Right renal pelvis (tissue), 4 donors: ENCODE data around the gene GRM7. TPM values are rescaled to one million over a fixed set of nuclear protein-coding genes. Genes with fewer than 3 reads are reported as not detected.

ENCODE experiments used
- DNase-seq, 4 donors: peaks; one replicate each; pipeline ENCODE4 v3.0.0-alpha.2; 2013; ENCODE audit warnings: low read depth in 4 of 4, low spot score in 3 of 4, missing footprints in 1 of 4
- polyA plus RNA-seq, 4 donors: library from polyadenylated mRNA; unstranded; fragments of 120-200 nt; gene quantifications; one replicate each; pipeline ENCODE4 v1.2.1, GENCODE V29; 2013; ENCODE audit not compliant: insufficient read length in 4 of 4

GRM7 gene
- polyA plus RNA-seq, 4 donors, result 1.6 to 3.2 (median 2.2) TPM

DNA sequence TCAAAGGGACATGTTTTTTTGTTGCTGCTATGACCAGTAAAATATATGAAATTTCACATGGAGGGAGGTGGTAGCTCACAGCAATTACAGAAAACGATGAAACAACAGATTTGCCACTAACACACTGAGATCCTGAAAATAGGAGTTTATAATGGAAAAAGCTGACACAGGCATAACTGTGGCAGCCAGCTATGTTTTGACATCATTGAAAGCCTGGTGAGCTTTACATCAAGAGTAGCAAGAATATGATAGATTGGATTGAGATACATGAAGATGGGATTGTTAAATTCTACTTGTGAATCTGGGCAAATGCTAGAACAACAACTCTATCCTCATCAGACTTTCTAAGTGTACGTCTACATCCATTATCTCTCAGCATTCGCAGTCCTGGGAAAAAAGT, 760.7 kb downstream of the GRM7 start:
- no peak for DNase-seq

DNA sequence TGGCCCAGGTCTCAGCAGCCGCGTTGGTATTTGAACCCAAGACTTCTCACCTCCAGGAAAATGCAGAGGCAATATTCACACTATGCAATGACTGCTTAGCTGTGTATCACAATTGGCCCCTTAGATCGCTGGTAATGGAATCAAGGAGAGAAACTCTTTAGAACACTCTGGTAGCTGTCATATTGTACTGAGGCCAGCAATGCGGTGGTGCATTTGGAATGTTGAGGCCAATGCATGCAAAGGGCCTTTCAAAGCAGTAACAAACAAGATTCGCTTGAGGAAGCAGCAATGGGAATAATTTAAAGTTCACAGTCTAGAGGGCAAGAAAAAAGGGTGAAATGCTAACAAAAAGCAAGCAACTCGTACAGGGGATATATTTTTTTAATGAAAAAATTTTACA, 764.1 kb downstream of the GRM7 start:
- DNase-seq, result no peak

DNA sequence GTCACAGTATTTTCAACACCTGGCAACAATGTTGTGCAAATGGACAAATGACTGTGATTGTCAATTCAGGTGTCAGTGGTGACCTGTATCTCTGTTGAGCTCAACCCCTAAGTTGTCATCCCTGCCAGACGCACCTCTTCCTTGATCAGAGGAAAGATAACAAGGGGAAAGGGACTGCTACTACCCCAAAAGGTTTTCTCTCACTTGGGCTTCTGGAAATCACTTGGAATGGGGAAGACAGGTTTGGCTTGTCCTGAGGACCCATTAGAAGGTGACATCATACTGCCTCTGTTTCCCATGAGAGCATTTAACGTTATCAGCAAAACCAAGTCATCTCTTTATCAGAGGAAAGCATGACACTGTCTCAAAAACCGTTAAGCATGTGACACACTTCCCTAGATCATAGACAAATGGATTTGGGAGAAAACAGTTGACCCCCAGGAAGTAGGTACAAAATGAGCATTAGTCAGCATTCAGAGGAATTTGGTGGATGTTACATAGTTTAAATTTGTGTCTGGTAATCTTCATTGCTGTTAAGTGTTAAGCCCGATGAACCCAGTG, 769.5 kb downstream of the GRM7 start:
- DNase-seq, result no peak

DNA sequence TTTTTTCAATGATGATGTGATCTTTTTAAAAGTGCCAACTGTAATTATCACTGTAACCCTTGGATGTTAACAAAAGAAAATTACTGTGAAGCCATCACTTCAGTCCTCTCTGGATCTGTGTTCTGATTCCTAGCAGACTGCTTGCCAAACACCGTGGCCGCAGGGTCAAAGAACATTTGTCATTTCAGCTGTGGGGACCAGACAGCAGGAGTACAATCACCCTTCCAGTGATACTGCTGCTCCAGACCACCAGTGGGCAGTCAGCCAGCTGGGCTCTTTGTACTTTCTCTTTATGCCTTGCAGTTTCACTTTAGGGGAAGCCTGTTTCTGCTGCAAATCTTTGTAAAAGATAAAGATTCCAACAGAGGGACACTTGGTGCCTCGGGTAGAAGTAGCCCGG, 770.0 kb downstream of the GRM7 start:
- DNase-seq, result peak in 3 of 4 donors; percentile 7 to 20 (median 17)

DNA sequence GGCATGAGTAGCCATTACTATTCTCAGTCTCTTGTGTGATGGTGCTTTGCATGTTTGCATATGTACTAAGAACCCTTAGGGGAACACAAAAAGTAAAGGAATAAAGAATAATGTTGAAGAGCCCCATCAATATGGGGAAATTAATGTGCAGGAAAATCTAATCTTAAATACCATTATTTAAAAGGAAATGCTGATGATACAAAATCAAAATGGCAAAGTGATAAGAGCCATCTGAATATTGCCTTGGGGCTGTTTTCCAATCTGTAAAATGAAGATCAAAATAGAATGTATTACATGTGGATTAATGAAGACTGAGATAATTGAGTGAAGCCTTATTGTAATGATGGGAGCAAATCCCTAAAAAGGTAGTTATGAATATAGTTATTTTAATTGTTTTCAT, 771.4 kb downstream of the GRM7 start:
- DNase-seq, result no peak

DNA sequence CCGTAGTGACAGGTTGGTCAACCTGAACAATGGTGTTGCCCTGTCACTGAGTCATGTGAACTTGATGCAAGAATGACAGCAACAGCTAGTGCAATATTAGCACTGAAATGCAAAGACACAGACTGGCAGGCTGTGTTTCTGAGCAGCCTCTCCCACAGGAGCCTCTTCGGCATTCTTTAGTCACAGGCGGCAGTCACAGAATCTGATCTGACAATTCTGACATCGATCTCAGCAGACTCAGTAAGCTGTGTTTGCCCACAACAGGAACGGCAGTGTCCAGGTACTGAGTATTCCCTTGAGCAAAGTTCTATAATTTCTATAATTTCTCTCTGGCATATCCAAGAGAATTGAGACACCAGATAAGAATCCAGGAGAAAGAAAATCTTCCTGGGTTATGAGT, 776.8 kb downstream of the GRM7 start:
- DNase-seq, result no peak

DNA sequence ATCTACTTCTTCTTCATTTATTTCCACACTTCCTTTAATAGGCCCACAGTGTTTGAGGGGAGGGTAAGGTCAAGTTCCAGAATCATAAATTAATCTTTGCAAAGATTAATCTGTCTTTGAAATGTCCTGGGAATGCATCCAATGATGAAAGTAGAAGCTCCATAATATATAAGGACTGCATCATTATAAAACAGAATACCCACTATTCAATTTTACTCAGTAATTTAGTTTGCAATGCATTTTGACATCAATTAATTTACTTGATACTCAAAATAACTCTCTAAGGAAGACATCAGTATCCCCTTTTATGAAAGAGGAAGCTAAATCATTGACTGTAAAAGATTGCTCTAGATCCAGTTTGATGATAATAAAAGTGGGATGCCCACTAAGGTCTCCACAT, 777.2 kb downstream of the GRM7 start:
- no peak for DNase-seq

DNA sequence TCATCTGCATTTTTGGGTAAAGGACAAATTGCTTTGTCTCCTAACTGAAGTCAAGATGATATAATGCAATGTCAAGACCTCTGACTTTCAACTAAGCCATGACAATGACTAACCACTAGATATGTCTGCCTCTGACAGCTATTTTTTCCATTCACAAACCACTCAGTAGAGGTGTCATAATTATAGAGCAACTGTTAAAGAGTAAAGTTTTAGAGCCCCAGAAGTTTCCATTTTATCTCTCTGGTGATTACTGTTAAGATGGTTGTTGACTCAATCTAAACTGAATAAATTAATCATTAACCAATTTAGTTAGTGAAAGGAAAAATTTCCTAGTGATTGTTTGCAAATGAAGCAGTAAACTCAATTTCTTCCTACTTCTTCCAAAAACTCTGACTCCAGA, 779.9 kb downstream of the GRM7 start:
- DNase-seq, result peak in 1 of 4 donors; percentile 13

DNA sequence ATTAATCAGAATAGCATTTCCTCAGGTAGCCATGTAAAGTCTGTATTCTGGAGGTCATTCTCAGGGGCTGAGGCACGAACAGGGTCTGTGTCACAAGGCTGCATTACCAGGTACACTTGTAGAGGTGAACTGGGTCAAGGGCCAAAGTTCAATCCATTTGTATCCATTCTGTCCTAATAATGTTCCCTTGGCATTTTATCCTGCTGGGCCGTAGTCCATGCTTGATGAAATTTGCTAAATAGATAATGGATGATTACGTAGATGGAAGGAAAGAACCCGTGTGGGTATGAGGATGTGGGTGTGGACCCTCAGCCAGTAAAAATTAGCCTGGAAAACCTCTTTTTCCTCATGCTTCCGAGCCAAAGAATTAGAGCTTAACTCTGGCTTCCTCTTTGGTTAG, 785.9 kb downstream of the GRM7 start:
- no peak for DNase-seq

DNA sequence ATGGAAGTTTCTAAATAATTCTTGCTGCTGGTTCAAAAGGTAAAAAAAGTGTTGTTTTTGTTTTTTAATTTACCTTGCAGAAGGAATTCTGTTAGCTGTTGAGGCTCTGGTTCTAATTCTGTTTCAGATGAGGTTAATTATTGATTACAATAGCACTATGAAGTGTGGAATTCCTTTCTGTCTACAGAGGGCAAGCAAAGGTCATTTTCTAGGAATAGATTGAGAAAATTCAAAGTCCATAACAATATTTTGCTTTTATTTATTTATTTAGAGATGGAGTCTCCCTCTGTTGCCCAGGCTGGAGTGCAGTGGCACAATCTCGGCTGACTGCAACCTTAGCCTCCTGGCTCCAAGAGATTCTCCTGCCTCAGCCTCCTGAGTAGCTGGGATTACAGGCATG, 789.6 kb downstream of the GRM7 start:
- no peak for DNase-seq

DNA sequence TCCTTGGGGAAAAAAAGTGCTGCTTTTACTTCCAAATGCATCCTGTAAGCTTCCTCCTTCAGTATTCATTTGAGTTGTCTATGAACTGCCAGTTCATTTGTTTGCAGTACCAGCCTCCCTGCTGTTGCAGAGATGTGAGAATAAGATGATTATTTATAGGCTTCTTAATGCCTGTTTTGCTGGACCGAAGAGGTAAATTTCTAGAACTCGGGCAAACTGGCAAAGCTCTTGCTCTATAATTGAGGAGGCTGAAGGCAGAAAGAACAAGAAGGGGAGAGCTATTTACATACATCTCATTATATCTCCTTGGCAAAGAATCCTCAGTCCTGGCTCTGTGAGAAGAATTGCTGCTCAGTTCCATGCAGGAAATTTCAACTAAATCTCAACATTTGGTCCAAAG, 790.4 kb downstream of the GRM7 start:
- no peak for DNase-seq

DNA sequence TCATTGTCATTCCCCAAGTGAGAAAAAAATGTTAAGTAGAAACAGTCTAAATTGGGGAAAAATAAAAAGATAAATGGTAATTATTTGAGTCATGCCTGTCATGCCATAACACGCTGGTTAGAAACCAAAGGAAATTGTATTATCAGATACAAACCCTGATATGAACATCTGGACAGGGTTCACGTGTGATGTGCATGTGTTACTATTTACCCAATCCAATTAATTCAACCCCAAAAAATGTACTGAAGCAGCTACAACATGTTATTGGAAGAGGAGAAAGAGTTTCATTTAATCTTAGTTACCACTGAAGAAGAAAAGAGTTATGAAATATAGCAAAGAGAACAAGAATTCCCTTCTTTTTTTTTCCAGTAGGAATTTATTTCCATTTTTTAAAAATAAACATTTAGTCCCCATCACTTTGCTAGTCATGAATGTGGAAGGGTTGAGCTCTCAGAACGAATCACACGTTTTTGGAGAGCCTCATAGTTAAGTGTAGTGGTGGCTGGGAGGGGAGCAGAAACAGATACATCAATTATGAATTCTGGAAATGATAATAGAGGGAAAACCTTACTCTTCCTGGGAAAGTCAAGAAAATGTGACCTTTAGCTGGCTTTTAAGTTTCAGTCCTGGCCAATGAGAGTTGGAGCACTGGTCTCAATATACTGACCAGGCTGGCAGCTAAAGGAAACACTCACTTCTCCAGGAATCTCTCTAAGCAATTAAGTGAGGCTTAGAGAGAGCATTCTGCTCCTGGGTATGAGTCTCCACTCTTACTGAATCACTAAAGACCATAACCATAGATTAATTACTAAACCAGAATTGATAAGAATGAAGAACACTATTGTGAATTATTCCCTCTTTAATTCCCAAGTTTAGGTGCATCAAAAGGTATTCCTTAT, 796.5 kb downstream of the GRM7 start:
- no peak for DNase-seq

DNA sequence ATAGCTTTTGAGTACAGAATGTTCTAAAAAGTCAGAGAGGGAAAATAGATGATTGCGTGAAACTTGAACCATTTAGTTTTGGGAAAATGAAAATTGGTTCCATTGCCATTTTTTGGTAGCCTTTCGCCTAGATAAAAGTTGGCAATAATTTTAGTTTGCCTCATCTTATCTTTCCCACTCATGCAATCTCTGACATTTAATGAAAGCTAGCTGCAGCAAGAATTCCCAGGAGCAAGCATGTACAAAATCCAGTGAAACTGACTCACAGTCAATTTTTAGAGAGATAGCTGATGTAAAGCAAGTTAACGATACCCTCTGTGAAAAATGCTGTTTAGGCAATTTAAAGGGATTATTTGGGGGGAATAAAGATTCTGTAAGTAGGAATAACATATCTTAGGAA, 797.4 kb downstream of the GRM7 start:
- no peak for DNase-seq

DNA sequence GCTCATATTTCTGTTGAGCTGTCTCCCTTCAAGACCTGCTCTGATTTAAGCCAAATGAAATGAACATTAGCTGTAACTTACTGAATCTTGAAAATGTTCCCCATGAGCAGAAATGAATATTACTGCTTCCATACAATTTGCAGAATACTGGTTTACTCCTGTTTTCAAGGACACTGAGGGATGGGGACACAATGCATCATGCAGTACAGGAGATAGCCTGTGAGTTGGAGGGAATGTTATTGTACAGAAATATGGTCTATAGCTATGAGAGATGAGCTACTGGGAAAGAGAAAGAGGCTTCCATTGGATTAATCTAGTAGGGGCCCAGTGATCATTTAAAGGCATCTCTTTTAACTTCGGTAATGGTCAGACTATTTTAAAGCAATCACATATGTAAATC, 798.2 kb downstream of the GRM7 start:
- DNase-seq, result no peak

DNA sequence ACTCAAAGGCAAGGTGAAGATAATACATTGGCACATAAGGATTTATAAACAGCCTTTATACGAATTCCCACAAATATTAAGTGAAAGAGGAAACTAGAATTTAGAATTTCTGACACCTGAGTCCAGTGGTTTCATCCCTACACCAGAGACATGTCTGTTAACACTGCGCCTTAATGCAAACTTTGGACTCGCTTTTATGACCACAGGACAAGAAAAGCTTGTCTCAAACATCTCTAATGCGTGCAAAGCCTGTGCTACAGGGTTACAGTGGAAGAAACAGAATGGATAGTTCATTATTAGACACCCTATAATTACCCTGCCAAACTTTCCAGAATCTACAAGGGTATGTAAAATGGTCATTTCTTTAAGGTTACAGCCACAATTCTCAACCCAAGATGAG, 802.9 kb downstream of the GRM7 start:
- DNase-seq, result no peak

DNA sequence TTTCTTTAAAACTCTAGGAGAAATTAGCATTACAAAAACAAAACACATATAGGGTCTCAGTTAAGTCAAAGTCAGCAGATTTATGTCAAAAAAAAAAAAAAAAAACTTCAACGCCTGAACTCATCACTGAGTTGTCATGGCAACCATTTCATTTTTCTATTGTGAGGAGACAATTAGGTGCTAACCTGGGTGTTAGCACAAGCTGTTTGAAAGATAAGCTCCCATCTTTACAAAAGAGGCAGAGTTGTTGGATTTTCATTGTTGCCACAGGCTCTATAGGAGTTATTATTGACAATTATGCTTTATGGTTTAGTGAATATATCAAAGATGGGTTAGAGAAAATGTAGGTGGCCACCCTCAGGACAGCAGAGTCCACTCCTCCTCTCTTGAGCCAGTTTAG, 806.9 kb downstream of the GRM7 start:
- DNase-seq, result no peak

DNA sequence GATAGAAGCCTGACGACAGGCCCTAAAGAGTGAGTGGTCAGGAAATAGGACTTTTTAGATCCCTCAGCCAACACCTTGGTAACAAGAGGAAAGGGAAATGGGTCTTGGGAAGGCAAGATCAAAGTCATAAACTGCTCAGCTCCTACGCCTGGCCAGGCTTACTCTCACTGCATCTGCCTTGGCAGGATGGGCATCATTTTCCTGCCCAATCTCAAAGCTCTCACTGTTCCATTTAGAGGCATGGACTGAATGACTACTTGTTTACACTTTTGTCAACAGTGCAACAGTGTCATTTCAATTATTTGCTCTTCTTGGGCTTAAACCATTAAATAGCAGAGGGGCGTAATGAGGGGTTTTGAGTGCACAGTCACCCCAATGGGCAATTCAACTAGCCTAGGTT, 808.7 kb downstream of the GRM7 start:
- DNase-seq, result no peak

DNA sequence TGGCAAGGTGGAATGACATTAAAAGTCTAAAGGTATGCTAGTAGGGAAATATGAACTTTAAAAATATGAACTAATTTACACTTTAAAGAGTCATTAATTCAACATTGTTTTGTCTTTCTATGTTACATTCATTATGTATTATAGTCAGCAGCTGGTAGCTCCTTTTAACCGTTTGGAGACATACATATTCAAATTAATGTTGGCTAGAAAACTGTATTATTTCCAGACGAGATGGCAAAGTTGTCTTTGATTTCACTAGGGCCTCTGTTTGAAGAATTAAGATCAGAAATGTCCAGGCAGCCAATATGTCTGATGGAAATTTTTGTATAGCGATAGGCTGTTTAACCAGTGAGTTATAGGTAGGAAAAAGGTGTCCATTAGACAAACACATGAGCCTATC, 817.6 kb downstream of the GRM7 start:
- no peak for DNase-seq

DNA sequence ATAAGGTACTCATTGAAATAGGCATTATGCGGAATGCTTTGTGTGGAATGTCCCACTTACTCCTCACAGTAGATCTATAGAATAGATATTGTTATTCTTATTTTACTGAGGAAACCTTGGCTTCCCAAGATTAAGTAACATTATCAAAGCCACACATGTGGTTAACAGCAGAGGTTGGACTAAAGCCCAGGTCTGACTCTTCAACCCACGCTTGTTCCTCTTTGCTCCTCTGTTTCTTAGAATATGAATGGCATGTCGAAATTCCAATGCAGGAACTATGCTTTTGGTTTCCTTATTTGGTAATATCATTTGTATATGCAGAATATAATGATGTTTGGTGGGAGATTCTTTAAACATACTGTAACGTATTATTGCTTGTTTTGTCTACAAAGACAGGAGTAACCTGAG, 821.9 kb downstream of the GRM7 start:
- peak in 1 of 4 donors; percentile 36 for DNase-seq

DNA sequence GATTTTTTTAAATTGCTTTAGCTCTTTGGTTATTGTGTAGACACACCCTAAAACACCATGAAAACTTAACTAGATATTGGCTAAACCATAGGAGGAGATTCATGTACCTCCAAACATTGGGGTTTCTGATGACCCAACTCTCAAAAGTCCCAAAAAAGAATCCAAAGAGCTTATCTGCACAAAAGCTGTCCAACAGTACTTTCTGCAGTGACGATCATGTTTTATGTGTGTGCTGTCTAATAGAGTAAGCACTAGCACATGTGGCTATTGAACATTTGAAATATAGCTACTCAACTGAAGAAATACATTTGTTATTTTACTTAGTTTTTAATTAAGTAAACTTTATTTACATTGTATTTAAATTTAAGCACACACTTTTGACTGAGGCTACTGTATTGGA, 822.5 kb downstream of the GRM7 start:
- DNase-seq, result peak in 1 of 4 donors; percentile 12

DNA sequence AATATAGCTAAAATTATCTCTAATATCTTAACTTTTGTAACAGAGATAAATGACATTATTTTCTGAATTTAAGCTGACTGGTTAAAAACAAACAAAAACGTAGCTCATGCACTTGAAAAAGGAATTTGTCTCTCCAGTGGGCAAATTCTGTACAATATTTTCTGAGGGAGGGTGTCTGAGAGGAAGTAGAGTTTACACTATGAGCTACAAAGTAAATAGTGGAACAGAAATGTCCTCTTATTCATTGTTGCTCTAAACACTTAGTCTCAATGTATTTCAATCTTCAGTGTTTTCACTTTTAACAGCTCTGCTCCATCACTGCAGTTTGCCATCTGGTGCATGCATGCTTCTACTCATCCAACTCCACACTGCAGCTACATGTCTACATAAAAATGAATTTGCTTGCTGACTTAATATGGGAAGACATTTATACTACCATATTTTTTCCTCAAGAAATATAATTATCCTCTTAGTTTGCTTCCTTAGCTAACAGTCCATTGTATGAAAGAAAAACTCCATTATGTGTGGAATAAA, 823.3 kb downstream of the GRM7 start:
- DNase-seq, result no peak
